PC-9 (cell line): ENCODE results near the gene EDA.

Experiments
- EZH2 ChIP-seq: fragments of 200-600 bp; sonication (generic); IDR thresholded peaks from 2 replicates; pipeline ENCODE4 v1.8.0; 2017; ENCODE audit warnings: antibody characterized with exemption, low read depth
- TF ChIP-seq, protein P1 (sequence below): fragments of 200-600 bp; sonication (generic); conservative IDR thresholded peaks from 2 replicates; pipeline ENCODE4 v1.6.1; 2017; ENCODE audit warnings: mixed run types, antibody characterized with exemption, mild to moderate bottlenecking, moderate library complexity

DNA sequence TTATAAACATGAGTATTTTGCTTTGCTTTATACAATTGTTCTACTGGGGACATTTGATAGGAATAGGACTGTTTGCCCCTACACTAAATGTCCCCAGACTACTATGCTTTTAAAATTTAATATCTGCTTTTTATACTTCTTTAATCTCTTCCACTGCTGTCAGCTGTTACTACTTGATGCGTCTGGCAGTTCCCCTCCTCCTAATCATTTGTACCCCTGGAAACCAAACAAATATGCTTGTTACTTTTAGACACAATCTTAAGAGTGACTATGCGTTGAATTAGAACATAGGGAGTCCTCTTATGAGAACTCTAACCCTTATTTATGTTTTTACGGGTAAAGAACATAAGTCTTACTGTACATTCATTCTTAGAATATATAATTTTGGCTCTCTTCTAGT is 145.7 kb downstream of the EDA start:
- TF ChIP-seq EZH2 = no peak
- TF ChIP-seq, protein P1, sequence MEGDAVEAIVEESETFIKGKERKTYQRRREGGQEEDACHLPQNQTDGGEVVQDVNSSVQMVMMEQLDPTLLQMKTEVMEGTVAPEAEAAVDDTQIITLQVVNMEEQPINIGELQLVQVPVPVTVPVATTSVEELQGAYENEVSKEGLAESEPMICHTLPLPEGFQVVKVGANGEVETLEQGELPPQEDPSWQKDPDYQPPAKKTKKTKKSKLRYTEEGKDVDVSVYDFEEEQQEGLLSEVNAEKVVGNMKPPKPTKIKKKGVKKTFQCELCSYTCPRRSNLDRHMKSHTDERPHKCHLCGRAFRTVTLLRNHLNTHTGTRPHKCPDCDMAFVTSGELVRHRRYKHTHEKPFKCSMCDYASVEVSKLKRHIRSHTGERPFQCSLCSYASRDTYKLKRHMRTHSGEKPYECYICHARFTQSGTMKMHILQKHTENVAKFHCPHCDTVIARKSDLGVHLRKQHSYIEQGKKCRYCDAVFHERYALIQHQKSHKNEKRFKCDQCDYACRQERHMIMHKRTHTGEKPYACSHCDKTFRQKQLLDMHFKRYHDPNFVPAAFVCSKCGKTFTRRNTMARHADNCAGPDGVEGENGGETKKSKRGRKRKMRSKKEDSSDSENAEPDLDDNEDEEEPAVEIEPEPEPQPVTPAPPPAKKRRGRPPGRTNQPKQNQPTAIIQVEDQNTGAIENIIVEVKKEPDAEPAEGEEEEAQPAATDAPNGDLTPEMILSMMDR = no peak
